ENCODE data around the gene PDE4A.

Gene PDE4A

DNA sequence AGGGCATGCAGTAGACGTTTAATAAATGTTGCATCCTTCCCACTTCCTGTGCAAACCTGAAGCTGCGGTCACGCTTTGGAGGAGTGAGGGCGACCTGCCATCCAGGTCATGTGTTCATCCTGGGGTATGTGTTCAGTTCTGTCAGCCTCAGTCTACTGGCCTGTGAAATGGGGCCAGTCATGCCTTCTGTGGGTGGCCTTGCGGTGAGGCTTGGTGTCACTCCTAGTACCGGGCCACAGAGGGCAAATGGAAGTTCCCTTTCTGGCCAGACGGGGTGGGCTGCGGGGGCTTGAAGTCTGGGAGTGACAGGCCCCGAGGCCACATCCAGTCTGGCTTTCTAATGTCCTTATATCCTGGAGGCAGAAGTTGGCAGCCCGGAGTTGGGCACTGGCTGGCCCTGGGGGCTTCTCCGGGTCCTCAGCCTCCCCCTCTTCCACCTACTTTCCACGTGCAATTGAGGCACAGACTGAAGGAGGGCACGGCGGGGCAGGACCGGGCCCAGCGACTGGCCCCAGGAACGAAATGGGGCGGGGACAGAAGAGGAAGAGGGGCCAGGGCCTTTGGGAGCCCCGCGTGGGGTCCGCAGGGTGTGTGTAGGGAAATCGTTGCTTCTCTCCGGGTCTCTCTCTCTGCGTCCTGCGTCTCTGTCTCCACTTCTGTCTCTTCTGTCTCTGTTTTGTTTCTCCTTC is 11.1 kb downstream of the PDE4A start:
- no peak overlapping the region for H3K27ac ChIP-seq (ENCODE audit: low read depth, low read length)
- H4K20me1 ChIP-seq (ENCODE audit: low read depth, low read length): no peaks in the 10 kb centered on the region; the same call in 1 of the 2 replicates

GRCh38 chr19:10431943-10432735 is 11.8 kb downstream of the PDE4A start:
- Histone ChIP-seq H3K4me3 (ENCODE audit: insufficient read depth, low read length, poor library complexity, severe bottlenecking) (no peak overlapping the region), H4K20me1 (ENCODE audit: low read depth, low read length) (no peaks in the 10 kb centered on the region; the same call in 1 of the 2 replicates), H3K27me3 (ENCODE audit: low read length) (no peaks in the 10 kb centered on the region), H3F3A (ENCODE audit: insufficient read depth) (peaks cover 15% of the 10 kb centered on the region; the same call in 1 of the 2 replicates), H3K9ac (ENCODE audit: low read length) (no peak overlapping the region), H3K36me3 (ENCODE audit: low read length) (no peaks in the 10 kb centered on the region), H3K27ac (ENCODE audit: low read depth, low read length) (no peak overlapping the region), H2AFZ (ENCODE audit: low read depth, low read length, severe bottlenecking) (no peak overlapping the region), H3K9me2 (replicated peaks; ENCODE audit: insufficient read depth, low read length) (no peaks in the 10 kb centered on the region), H3K9me3 (ENCODE audit: insufficient read depth, low read length) (no peaks in the 10 kb centered on the region), H3K4me2 (ENCODE audit: low read depth, low read length, poor library complexity, severe bottlenecking) (peak overlapping the region; percentile 27), H3K79me2 (ENCODE audit: insufficient read depth, low read length) (peaks cover 17% of the 10 kb centered on the region; the same call in 1 of the 2 replicates)
- no peak for TF ChIP-seq EZH2phosphoT487 (conservative IDR thresholded peaks at IDR 0.05; ENCODE audit: low read length)
- TF ChIP-seq, protein P1, sequence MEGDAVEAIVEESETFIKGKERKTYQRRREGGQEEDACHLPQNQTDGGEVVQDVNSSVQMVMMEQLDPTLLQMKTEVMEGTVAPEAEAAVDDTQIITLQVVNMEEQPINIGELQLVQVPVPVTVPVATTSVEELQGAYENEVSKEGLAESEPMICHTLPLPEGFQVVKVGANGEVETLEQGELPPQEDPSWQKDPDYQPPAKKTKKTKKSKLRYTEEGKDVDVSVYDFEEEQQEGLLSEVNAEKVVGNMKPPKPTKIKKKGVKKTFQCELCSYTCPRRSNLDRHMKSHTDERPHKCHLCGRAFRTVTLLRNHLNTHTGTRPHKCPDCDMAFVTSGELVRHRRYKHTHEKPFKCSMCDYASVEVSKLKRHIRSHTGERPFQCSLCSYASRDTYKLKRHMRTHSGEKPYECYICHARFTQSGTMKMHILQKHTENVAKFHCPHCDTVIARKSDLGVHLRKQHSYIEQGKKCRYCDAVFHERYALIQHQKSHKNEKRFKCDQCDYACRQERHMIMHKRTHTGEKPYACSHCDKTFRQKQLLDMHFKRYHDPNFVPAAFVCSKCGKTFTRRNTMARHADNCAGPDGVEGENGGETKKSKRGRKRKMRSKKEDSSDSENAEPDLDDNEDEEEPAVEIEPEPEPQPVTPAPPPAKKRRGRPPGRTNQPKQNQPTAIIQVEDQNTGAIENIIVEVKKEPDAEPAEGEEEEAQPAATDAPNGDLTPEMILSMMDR (IDR thresholded peaks at IDR 0.05; ENCODE audit: insufficient read depth, low read length, poor library complexity, severe bottlenecking): no peak

More for the DNA sequence above, 11.1 kb downstream of the PDE4A start:
- Histone ChIP-seq H3K27me3 (ENCODE audit: low read length) (no peaks in the 10 kb centered on the region), H3K36me3 (ENCODE audit: low read length) (no peaks in the 10 kb centered on the region), H3K9me2 (replicated peaks; ENCODE audit: insufficient read depth, low read length) (no peaks in the 10 kb centered on the region), H3K79me2 (ENCODE audit: insufficient read depth, low read length) (peaks cover 18% of the 10 kb centered on the region; the same call in 1 of the 2 replicates), H3F3A (ENCODE audit: insufficient read depth) (peaks cover 15% of the 10 kb centered on the region; the same call in 1 of the 2 replicates), H3K9me3 (ENCODE audit: insufficient read depth, low read length) (no peaks in the 10 kb centered on the region), H2AFZ (ENCODE audit: low read depth, low read length, severe bottlenecking) (no peak overlapping the region), H3K4me2 (ENCODE audit: low read depth, low read length, poor library complexity, severe bottlenecking) (peak overlapping the region; percentile 27), H3K9ac (ENCODE audit: low read length) (no peak overlapping the region), H3K4me3 (ENCODE audit: insufficient read depth, low read length, poor library complexity, severe bottlenecking) (no peak overlapping the region)
- TF ChIP-seq, protein P1 (IDR thresholded peaks at IDR 0.05; ENCODE audit: insufficient read depth, low read length, poor library complexity, severe bottlenecking): no peak
- TF ChIP-seq EZH2phosphoT487 (conservative IDR thresholded peaks at IDR 0.05; ENCODE audit: low read length): no peak

- no peak overlapping the region for H3K27ac ChIP-seq (ENCODE audit: low read depth, low read length)
- no peak overlapping the region for H3K4me2 ChIP-seq (ENCODE audit: low read depth, low read length, poor library complexity, severe bottlenecking)
- TF ChIP-seq, protein P1 (IDR thresholded peaks at IDR 0.05; ENCODE audit: insufficient read depth, low read length, poor library complexity, severe bottlenecking): no peak
- no peak for TF ChIP-seq EZH2phosphoT487 (conservative IDR thresholded peaks at IDR 0.05; ENCODE audit: low read length)
- H3K9me3 ChIP-seq (ENCODE audit: insufficient read depth, low read length): no peaks in the 10 kb centered on the region
- no peaks in the 10 kb centered on the region for H3K9me2 ChIP-seq (replicated peaks; ENCODE audit: insufficient read depth, low read length)
- H4K20me1 ChIP-seq (ENCODE audit: low read depth, low read length): no peaks in the 10 kb centered on the region; the same call in 1 of the 2 replicates
- no peak overlapping the region for H3K4me3 ChIP-seq (ENCODE audit: insufficient read depth, low read length, poor library complexity, severe bottlenecking)
- no peak overlapping the region for H2AFZ ChIP-seq (ENCODE audit: low read depth, low read length, severe bottlenecking)
- peaks cover 17% of the 10 kb centered on the region; the same call in 1 of the 2 replicates for H3K79me2 ChIP-seq (ENCODE audit: insufficient read depth, low read length)
- peaks cover 12% of the 10 kb centered on the region; the same call in 1 of the 2 replicates for H3F3A ChIP-seq (ENCODE audit: insufficient read depth)
- no peaks in the 10 kb centered on the region for H3K36me3 ChIP-seq (ENCODE audit: low read length)
- no peaks in the 10 kb centered on the region for H3K27me3 ChIP-seq (ENCODE audit: low read length)
- no peak overlapping the region for H3K9ac ChIP-seq (ENCODE audit: low read length)
Observed at GRCh38 chr19:10432736-10433130, 12.4 kb downstream of the PDE4A start.
